OCI-LY1 (cell line): ENCODE data around the gene NBPF3.

ENCODE experiments used
- H2AFZ ChIP-seq: fragments of 200-600 bp; sonication (generic), shearing (Covaris generic); 2 replicates; pipeline ENCODE4 v1.6.0; 2014; ENCODE audit warnings: antibody characterized with exemption, mild to moderate bottlenecking, low read length
- H3F3A ChIP-seq: fragments of 200-600 bp; sonication (generic), shearing (Covaris generic); 2 replicates; pipeline ENCODE4 v1.6.0; 2014; ENCODE audit warnings: mild to moderate bottlenecking, antibody characterized with exemption, low read length, moderate library complexity; ENCODE audit not compliant: insufficient read depth
- H3K27ac ChIP-seq: fragments of 200-600 bp; sonication (generic); 2 replicates; pipeline ENCODE4 v1.5.1; 2014; ENCODE audit warnings: low read length, mixed run types, mild to moderate bottlenecking, low read depth; ENCODE audit not compliant: poor library complexity, severe bottlenecking
- H3K27me3 ChIP-seq: fragments of 200-600 bp; sonication (generic); 2 replicates; pipeline ENCODE4 v1.6.0; 2014; ENCODE audit warnings: antibody characterized with exemption, mild to moderate bottlenecking, low read length, moderate library complexity; ENCODE audit not compliant: insufficient read depth
- H3K36me3 ChIP-seq: fragments of 200-600 bp; sonication (generic); 2 replicates; pipeline ENCODE4 v1.6.1; 2014; ENCODE audit warnings: mild to moderate bottlenecking, antibody characterized with exemption, low read length, moderate library complexity, mixed read lengths; ENCODE audit not compliant: insufficient read depth
- H3K4me1 ChIP-seq: fragments of 200-600 bp; sonication (generic); 2 replicates; pipeline ENCODE4 v1.5.1; 2014; ENCODE audit warnings: mild to moderate bottlenecking, low read length, moderate library complexity; ENCODE audit not compliant: insufficient read depth, severe bottlenecking
- H3K4me2 ChIP-seq: fragments of 200-600 bp; sonication (generic), shearing (Covaris generic); 2 replicates; pipeline ENCODE4 v1.6.1; 2014; ENCODE audit warnings: low read length
- H3K4me3 ChIP-seq: fragments of 200-600 bp; sonication (generic); 2 replicates; pipeline ENCODE4 v1.5.1; 2014; ENCODE audit warnings: low read length, low read depth, mild to moderate bottlenecking, mixed read lengths; ENCODE audit not compliant: poor library complexity, severe bottlenecking
- H3K79me2 ChIP-seq: fragments of 200-600 bp; shearing (Covaris generic); 2 replicates; pipeline ENCODE4 v1.6.1; 2016; ENCODE audit warnings: mixed run types, low read length, mixed read lengths; ENCODE audit not compliant: insufficient read depth
- H3K9ac ChIP-seq: fragments of 200-600 bp; sonication (generic), shearing (Covaris generic); 2 replicates; pipeline ENCODE4 v1.6.1; 2014; ENCODE audit warnings: mild to moderate bottlenecking, low read length, mixed read lengths
- H3K9me2 ChIP-seq: fragments of 200-600 bp; sonication (generic), shearing (Covaris generic); 2 replicates; pipeline ENCODE4 v1.6.1; 2014; ENCODE audit warnings: low read depth, mild to moderate bottlenecking, low read length, mixed read lengths
- H3K9me3 ChIP-seq: fragments of 200-600 bp; shearing (Covaris generic); 2 replicates; pipeline ENCODE4 v1.6.1; 2014; ENCODE audit warnings: low read length, mixed read lengths
- H4K20me1 ChIP-seq: fragments of 200-600 bp; sonication (generic), shearing (Covaris generic); 2 replicates; pipeline ENCODE4 v1.6.0; 2016; ENCODE audit warnings: mild to moderate bottlenecking, low read length; ENCODE audit not compliant: insufficient read depth
- CTCF ChIP-seq: fragments of 200-600 bp; sonication (generic), shearing (Covaris generic); IDR thresholded peaks from 2 replicates; pipeline ENCODE4 v1.5.1; 2017; ENCODE audit warnings: mild to moderate bottlenecking, antibody characterized with exemption, low read length, moderate library complexity, mixed read lengths
- EZH2 ChIP-seq: fragments of 200-600 bp; sonication (generic), shearing (Covaris generic); IDR thresholded peaks from 2 replicates; pipeline ENCODE4 v1.8.0; 2017; ENCODE audit warnings: borderline replicate concordance, mixed run types, mild to moderate bottlenecking, antibody characterized with exemption, low read length, moderate library complexity, mixed read lengths

The NBPF3 gene

GRCh38 chr1:21439721-21440629 is at the start of gene NBPF3:
Gene NBPF3, plus strand, starts transcription at chr1:21440137. Its CDS starts 4,950 bp downstream, at chr1:21445087.
- Histone ChIP-seq H3K27me3 (no peaks in the 10 kb centered on the region), H3K4me1 (peaks cover 19% of the 10 kb centered on the region), H3K4me3 (peak within 1 kb of the TSS; percentile 87), H3F3A (no peaks in the 10 kb centered on the region), H2AFZ (0 out of 2 replicates have a peak within 1 kb of the TSS, but pooled peaks have one; percentile 2), H3K36me3 (no peaks in the 10 kb centered on the region; the same call in 1 of the 2 replicates), H3K4me2 (peak within 1 kb of the TSS; percentile 72), H3K27ac (no peak within 1 kb of the TSS), H4K20me1 (no peaks in the 10 kb centered on the region), H3K79me2 (no peaks in the 10 kb centered on the region), H3K9ac (peak within 1 kb of the TSS; percentile 75), H3K9me2 (no peaks in the 10 kb centered on the region), H3K9me3 (no peaks in the 10 kb centered on the region)
- TF ChIP-seq EZH2 (no peak), CTCF (no peak)

- no peak overlapping the region for H3K4me3 ChIP-seq
- TF ChIP-seq EZH2 (no peak), CTCF (no peak)
- no peaks in the 10 kb centered on the region for H3K9me3 ChIP-seq
- H3K27ac ChIP-seq = no peak overlapping the region
- H3K36me3 ChIP-seq = no peaks in the 10 kb centered on the region; the same call in 1 of the 2 replicates
- no peaks in the 10 kb centered on the region for H3F3A ChIP-seq
- H3K27me3 ChIP-seq = no peaks in the 10 kb centered on the region
- H4K20me1 ChIP-seq = no peaks in the 10 kb centered on the region
- H3K9ac ChIP-seq = no peak overlapping the region
- peaks cover 9% of the 10 kb centered on the region for H3K4me1 ChIP-seq
- no peaks in the 10 kb centered on the region for H3K9me2 ChIP-seq
- no peak overlapping the region for H2AFZ ChIP-seq
- no peak overlapping the region for H3K4me2 ChIP-seq
- H3K79me2 ChIP-seq = no peaks in the 10 kb centered on the region
These were observed 48.4 kb upstream of the NBPF3 start for GRCh38 chr1:21391497-21391896.

- Histone ChIP-seq H4K20me1 (no peaks in the 10 kb centered on the region), H3K9me3 (no peaks in the 10 kb centered on the region), H3F3A (no peaks in the 10 kb centered on the region), H3K9me2 (no peaks in the 10 kb centered on the region), H3K79me2 (no peaks in the 10 kb centered on the region), H2AFZ (no peak overlapping the region), H3K4me1 (peaks cover 21% of the 10 kb centered on the region), H3K4me2 (no peak overlapping the region), H3K36me3 (no peaks in the 10 kb centered on the region; the same call in 1 of the 2 replicates), H3K9ac (no peak overlapping the region), H3K27ac (no peak overlapping the region), H3K4me3 (no peak overlapping the region), H3K27me3 (no peaks in the 10 kb centered on the region)
- TF ChIP-seq CTCF (no peak), EZH2 (no peak)
These were observed 47.2 kb upstream of the NBPF3 start for GRCh38 chr1:21392587-21393263.
